Measurements from ENCODE around the gene STRA6.

The STRA6 gene

GRCh38 chr15:74206801-74207281 lies 4.3 kb upstream of the STRA6 start:
- DNase-seq (ENCODE audit: low read depth), result no peak

GRCh38 chr15:74205582-74205947 lies 3.0 kb upstream of the STRA6 start:
- no peak for DNase-seq (ENCODE audit: low read depth)

DNA sequence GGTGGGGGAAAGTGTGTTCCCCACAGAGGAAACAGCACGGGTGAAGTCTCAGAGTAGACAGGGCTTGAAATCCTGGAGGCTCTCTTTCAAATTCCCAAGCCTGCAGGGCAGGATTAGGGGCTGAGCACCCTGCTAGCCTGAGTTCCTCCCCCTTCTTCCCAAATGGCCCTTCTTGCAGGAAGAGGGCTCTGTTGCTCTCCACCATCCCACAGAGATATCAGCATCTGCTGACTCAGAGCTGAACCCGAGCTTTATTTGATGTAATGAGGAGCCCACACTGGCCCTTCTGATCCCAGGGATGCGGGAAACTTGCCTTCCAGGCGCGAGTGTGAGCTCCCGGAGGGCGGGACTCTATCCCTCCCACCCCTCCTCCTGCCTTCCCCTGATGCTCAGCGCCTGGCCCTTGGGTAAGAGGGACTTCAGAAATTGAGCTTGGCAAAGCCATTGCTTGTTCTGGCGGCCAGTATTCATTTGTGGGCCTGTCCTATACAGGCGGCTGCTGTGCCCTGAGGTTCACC lies 1.4 kb upstream of the STRA6 start:
- DNase-seq (ENCODE audit: low read depth), result no peak

DNA sequence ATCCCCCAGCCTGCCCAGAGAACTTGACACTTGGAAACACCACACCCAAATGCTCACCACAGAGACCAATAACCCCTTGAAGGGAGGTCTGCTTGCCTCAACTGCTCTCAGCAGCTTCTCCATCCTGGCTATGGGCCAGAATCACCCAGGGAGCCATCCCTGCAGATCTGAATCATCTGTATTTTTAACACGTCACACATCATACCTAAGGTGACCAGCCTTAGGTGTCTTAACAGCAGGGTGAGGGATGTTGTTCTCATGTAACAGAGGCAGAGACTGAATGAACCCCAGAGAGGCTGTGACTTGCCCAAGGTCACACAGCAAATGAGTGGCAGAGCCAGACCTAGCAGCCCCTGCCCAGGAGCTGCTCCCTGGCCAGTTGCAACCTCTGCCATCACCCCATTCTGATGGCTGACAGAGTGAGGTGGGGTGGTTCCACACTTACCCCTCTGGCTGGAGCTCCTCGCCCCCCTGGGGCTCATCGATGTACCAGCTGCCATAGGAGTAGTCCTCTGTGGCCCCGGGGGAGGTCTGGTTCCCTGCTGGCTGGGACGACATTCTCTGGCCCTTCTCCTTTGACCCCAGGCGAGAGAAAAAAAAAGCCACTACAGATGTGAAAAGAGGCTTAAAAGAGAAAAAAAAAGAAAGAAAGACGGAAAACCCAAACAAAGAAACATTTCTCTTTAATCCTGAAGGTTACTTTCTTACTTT lies 722 bp downstream of the STRA6 start:
- DNase-seq (ENCODE audit: low read depth), result no peak

GRCh38 chr15:74200871-74201419 lies 1.6 kb downstream of the STRA6 start:
- no peak for DNase-seq (ENCODE audit: low read depth)

- peak; percentile 29 for DNase-seq (ENCODE audit: low read depth)
Observed at GRCh38 chr15:74200412-74200815, 2.2 kb downstream of the STRA6 start.

DNA sequence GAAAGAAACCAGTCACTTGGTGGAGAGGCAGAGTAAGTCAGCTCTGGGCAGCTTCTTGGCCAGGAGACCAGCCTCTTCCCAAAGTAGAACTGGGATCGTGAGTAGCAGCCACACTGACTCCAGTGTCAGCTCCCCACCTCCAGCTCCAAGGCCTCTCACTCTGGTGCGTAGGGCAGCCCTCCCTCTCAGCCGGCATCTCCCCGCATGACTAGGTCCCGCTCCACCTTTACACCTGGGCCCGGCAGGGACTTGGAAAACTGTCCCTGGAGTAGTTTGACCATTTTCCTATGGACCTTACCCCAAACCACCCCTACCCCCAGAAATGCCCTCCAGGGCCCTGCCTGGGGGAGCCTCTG lies 3.3 kb downstream of the STRA6 start:
- DNase-seq (ENCODE audit: low read depth), result no peak

GRCh38 chr15:74197176-74197965 lies 5.2 kb downstream of the STRA6 start:
- no peak for DNase-seq (ENCODE audit: low read depth)

GRCh38 chr15:74196175-74196574 lies 6.4 kb downstream of the STRA6 start:
- peak; percentile 78 for DNase-seq (ENCODE audit: low read depth)

DNA sequence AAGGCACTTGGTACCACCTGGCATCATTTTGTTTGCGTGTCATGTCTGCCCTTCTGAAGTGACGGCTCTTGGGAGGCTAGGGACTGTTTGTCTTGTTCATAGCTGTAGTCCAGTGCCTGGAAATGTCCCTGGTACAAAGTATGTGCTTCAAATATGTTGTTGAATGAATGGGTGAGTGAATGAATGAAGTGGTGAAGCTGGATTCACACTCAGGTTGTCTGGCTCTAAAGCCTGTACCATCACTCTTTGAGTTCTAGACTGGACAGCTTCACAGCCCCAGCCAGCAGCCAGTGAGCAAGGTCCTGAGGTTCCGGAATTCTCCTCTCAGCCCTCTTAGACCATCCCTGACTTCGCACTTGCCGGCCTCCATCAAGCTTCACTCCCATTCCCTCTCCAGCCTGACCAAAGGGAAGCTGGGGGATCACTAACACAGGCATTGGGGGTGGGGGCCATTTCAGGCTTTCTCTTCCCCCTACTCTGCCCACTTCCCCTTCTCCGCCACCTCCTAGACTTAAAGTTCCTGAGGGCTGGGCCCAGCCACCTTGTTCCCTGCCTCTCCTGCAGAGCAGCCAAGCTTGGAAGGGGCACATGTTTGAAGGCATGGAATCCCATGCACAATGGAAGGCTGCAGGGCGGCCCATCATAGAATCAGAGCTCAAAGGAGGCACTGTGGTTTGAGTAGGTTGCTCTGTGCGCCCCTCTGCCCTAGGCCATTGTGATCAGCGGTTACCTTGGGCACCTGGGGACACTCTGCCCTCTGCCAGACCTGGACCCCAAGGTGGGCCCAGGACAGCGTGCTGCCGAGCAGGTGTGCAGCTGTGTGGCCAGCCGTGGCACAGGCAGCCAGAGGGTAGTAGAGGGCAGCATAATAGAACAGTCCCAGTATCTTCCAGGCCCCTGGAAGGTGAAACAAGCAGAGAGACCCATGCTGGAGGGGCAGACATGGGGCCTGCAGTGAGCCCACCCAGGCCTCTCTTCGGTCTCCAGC lies 7.7 kb downstream of the STRA6 start:
- no peak for DNase-seq (ENCODE audit: low read depth)

GRCh38 chr15:74193905-74194304 lies 8.7 kb downstream of the STRA6 start:
- DNase-seq (ENCODE audit: low read depth), result no peak

- DNase-seq (ENCODE audit: low read depth), result peak; percentile 74
Observed at GRCh38 chr15:74193299-74193718, 9.3 kb downstream of the STRA6 start.

- DNase-seq (ENCODE audit: low read depth), result no peak
Observed at GRCh38 chr15:74192751-74193150, 9.8 kb downstream of the STRA6 start.

DNA sequence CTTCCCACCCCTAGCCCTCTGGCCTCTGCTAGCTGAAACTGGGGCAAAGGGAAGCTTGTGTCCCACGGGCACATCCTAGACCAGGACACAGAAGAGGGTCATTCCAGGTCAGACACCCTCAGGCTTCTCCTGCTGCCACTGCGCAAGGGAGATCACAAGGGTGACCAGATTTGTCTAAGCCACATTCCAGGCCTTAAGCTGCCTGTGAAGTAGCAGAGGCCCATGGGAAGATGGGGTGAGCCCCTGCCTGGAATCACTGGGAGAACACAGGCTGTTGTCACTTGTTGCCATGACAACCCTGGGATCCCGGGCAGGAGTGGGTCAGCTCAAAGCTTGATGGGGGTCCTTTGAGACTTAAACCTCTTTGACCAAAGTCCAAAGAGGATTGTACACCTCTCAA lies 10.8 kb downstream of the STRA6 start:
- DNase-seq (ENCODE audit: low read depth), result no peak

- DNase-seq (ENCODE audit: low read depth), result no peak
Observed at GRCh38 chr15:74188216-74188615, 14.4 kb downstream of the STRA6 start.

- DNase-seq (ENCODE audit: low read depth), result no peak
Observed at GRCh38 chr15:74185710-74186348, 16.8 kb downstream of the STRA6 start.

- DNase-seq (ENCODE audit: low read depth), result no peak
Observed at GRCh38 chr15:74184582-74185091, 17.9 kb downstream of the STRA6 start.

DNA sequence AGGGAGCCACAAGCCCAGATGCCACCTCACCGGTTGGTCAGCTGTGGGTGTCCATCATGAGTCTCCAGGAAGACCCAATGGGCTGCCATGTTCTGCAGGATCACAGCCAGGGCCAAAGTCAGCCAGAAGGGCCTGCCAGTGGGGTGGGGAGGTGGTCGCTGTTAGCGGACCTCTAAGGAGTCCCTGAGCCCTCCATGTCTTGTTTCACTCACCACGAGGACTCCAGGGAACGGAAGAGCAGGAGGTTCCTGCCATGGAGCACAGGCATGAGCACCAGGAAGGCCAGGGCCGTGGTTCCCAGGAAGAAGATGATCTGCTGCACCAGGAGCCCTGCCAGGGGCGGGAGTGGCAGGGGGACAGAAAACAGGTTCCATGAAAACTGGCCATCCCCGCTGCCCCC lies 20.5 kb downstream of the STRA6 start:
- DNase-seq (ENCODE audit: low read depth), result no peak

DNA sequence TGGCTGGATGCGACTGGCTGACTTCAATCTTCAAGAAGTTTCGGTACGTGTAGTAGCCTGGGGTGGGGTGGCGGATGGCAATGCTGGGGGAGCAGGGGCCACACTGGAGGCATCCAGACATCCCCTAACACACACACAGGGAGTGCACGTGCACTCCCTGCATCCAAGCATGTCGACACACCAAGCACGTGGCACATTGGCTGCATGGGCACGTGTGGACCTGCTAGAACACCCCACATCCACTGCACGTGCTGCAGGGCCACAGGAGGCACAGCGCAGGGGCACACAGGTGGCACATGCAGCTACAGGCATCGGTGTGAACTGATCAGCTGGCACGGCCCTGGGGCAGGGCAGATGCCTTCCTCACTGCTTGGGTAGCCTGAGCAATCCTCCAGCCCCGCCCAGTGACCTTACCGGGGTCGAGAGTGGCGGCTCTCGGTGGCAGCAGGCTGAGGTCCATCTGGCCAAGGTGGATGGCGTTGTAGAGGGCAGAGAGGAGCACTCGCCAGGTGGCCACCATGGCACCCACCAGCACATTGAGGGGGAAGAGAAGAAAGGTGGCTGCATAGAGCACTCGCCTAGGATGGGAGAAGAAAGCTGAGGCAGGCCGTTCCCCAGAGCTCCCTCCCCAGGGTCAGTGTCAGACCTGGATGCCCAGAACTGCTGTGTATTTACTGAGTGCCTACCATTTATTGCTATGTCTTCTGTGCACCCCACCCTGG lies 21.5 kb downstream of the STRA6 start:
- DNase-seq (ENCODE audit: low read depth), result no peak

All from HS-5 (cell line).